Stomach (tissue), 4 donors: ENCODE results near the gene PHETA2.

ENCODE experiments used
- EP300 ChIP-seq: sonication (generic); formaldehyde crosslinking; IDR thresholded peaks from one replicate; pipeline ENCODE4 v1.6.1; 2017; ENCODE audit warnings: antibody characterized with exemption
- POLR2A ChIP-seq, 4 donors: fragments of 450-650 bp; IDR thresholded peaks; one replicate each; pipeline ENCODE4 v1.6.1; 2016; ENCODE audit warnings: antibody characterized with exemption in 4 of 4, control low read depth in 2 of 4, mild to moderate bottlenecking in 1 of 4, moderate library complexity in 1 of 4
- POLR2AphosphoS5 ChIP-seq, 3 donors: sonication (generic); formaldehyde crosslinking; IDR thresholded peaks; one replicate each; pipeline ENCODE4 v1.6.1; 2016; ENCODE audit warnings: antibody characterized with exemption in 3 of 3
- TF ChIP-seq, protein P1 (sequence below), 7 experiments: fragments of 450-650 bp in 4 of 7; fragments of 200-600 bp in 3 of 7; sonication (generic) in 3 of 7; IDR thresholded peaks; one replicate each; pipeline ENCODE4 v1.5.1; 2016 to 2019; ENCODE audit warnings: antibody characterized with exemption in 7 of 7, control low read depth in 2 of 7, mild to moderate bottlenecking in 1 of 7

DNA sequence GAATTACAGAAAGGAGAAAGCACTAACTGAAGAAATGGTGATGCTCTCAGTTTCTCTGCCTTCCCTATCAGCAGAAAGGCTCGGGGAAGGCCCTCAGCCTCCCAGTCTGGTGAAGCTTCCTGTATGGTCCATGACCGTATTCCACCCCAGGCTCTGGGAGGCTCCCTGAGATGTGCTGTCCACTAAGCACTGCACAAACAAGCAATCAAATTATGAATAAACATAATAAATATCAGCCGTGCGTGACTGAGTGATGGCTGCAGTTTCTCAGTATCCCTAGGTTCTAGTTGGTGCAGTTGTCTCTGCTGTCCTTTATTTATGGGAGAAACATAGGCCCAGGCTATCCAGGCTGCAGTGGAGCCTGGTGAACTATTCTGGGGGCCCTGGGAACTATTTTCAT lies 9.1 kb downstream of the PHETA2 start:
- no peak for TF ChIP-seq POLR2AphosphoS5 (IDR thresholded peaks at IDR 0.05)
- TF ChIP-seq, protein P1, sequence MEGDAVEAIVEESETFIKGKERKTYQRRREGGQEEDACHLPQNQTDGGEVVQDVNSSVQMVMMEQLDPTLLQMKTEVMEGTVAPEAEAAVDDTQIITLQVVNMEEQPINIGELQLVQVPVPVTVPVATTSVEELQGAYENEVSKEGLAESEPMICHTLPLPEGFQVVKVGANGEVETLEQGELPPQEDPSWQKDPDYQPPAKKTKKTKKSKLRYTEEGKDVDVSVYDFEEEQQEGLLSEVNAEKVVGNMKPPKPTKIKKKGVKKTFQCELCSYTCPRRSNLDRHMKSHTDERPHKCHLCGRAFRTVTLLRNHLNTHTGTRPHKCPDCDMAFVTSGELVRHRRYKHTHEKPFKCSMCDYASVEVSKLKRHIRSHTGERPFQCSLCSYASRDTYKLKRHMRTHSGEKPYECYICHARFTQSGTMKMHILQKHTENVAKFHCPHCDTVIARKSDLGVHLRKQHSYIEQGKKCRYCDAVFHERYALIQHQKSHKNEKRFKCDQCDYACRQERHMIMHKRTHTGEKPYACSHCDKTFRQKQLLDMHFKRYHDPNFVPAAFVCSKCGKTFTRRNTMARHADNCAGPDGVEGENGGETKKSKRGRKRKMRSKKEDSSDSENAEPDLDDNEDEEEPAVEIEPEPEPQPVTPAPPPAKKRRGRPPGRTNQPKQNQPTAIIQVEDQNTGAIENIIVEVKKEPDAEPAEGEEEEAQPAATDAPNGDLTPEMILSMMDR (IDR thresholded peaks at IDR 0.05) = no peak
- no peak for TF ChIP-seq EP300
- TF ChIP-seq POLR2A (IDR thresholded peaks at IDR 0.05) = no peak
